Endometrium (tissue), 2 donors: ENCODE results near the gene LDLRAD3.
A peak's percentile ranks its signal among the peaks of the same experiment; 100 is the strongest.
"Not testable (repeated sequence)": the region's sequence is repeated elsewhere in the genome, so short reads cannot be mapped to it uniquely, and the experiment has no call there.

Source experiments
- FAIRE-seq: peaks from 2 replicates; lab custom pipeline; 2012; peaks lifted over from hg19 to GRCh38; lab: Jason Lieb, UNC
- donor health status: control.
- donor health status: control.

Gene LDLRAD3

DNA sequence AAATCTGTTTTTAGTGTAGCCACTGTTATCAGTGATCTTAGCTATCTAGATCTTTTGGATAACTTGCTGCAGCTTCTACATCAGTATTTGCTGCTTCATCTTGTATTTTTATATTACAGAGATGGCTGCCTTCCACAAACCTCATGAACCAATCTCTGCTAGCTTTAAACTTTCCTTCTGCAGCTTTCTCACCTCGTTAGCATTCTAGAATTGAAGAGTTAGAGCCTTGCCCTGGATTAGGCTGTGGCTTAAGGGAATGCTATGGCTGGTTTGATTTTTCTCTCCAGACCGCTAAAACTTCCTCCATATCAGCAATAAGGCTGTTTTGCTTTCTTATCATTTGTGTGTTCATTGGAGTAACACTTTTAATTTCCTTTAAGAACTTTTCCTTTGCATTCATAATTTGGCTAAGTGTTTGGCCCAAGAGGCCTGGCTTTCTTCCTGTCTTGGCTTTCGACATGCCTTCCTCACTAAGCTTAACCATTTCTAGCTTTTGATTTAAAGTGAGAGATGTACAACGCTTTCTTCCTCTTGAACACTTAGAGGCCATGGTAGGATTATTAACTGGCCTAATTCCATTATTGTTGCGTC, 51.9 kb downstream of the LDLRAD3 start:
- no peak for FAIRE-seq

DNA sequence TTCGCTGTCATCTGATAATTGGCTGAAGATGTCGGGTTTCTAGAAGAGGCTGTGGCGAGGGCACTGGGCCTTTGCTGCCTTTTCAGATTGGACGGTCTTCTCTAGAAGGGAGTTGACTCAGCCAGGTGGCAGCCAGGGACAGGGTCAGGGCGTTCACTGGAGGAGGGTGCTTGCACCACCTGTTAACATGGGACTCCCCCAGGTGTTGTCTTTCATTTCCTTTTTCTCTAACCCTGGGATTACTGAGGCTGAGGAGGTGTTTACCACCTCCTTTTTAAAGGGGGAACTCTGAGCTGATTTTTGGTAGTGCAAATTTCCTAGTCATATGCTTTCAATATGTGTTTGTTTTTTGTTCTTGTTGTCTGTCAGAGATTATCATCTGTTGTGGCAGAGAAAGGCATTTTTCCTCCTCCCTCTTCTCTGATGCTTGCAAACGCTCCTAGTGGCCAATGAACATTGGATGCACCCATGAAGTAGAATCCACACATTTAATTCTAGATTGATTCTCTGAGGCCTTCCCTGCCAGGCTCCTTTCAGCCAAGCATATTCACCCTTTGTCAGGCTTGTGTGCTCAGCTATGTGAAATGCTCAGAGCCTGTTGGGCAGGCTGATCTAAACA, 54.1 kb downstream of the LDLRAD3 start:
- FAIRE-seq = no peak

DNA sequence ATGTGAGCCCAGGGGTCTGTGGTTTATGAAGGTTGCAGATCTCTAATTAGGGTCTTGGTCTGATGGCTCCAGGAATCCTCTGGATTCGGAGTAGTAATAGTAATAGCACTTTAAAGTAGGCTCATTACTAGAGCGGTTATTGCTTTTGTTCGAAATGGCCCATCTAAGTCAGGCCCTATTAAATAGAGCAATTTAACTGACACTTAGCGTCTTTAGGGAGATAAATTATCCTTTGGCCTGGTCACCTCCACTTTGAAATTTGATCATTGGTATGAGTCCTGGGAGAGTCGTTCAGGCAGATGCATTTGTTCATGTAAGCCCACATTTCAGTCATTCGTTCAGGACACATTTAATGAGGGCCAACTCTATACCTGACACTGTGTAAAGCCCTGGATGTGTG, 54.8 kb downstream of the LDLRAD3 start:
- no peak for FAIRE-seq

DNA sequence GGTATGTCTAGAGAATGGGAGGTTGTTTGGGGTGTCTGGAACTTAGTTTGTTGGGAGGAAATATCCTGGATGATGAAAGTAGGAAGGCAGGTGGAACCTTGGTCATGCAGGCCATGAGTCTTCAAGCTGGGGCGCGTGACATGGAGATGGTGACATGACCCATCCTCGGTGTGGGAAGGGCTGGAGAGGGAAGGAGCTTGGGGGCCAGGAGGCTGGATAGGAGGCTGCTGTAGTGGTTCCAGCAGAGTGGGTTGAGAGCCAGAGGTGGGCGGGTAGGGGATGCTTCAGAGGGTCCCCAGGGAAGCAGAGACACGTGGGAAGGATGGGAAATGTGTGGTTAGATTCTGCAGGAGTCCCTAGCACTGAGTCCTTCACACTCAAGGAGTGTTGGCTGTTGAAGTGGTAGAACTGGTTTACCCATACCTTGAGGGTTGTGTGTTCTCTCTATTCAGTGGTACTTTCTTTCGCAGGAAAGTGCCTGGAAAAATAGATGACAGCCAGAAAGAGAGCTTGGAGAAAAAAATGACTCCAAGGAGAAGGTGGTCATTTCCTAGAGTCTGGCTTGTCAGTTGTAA, 56.8 kb downstream of the LDLRAD3 start:
- no peak for FAIRE-seq

DNA sequence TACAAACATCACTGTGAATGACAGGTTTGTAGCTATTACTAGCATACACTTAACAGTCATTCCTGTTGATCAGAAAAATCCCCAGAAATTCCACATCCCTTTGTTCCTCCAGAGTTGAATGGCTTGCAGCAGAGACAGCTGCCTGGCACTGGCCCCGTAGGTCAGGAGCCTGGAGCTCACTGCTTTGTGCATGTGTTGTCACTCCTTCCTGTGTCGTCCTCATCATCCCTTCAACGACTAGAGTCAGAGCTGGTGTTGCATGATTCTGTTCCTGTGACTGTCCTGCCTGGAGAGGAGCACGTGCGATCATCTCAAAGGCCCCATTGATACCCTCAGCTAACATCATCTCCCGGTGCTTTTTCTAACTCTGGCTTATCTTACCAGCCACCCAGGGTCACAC, 58.3 kb downstream of the LDLRAD3 start:
- no peak for FAIRE-seq

DNA sequence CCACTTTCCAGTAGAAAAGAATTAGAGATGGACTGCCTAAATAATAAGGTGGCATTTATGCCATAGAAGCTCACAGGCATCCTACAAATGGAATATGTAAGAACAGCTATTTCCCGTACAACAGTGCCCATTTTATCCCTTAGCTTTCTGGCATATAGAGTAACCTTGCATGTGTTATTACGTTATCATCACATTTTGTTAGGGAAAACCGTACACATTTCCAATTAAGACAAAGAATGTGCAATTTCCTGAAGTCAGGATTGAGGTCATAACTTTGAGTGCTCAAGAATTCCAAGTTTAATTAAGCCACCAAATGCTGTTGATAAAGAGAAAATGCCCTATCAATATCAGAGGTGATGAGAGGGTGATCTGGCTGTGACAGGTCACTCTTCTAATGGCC, 58.9 kb downstream of the LDLRAD3 start:
- FAIRE-seq = no peak

DNA sequence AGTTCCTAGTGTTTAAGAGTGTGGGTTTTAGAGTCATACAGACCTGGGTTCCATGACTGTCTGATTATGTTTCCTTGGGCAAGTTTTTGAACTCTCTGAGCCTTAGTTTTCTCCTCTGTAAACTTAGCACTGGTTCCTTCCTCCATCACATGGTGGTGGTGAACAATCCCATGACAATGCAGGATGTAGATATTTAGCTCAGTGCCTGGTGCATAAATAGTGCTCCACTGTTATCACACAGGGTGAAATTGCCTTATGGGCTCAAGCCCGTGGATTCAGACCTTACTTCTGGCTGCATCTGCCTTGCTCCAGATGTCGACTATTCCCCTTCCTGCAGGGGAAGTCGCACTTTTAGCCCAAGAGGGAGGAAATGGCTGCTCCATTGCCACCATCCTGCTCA, 62.7 kb downstream of the LDLRAD3 start:
- FAIRE-seq = no peak

DNA sequence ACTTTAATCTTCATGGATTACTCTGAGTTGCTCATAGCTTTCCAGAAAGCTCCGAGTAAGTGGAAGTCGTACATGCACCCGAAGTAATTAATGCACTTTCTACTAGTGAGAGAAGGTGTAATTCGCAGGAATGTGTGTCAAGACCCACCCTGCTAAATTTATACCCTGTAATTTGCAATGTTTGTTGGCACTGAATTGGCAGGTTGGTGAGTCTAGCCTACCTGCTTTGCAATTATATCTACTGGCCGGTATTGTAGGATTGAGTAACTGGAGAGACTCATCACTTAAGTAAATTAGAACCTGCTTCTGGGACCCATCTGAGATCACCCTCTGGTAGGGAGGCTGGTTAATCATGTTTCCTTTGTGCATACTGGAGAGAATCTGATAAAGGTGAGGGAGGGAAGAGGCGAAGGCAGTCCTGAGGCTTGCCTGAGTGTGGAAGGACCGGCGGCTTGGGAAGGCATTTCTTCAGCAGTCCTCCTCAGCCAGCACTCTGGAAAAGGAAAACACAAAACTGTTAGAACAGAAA, 63.3 kb downstream of the LDLRAD3 start:
- no peak for FAIRE-seq

DNA sequence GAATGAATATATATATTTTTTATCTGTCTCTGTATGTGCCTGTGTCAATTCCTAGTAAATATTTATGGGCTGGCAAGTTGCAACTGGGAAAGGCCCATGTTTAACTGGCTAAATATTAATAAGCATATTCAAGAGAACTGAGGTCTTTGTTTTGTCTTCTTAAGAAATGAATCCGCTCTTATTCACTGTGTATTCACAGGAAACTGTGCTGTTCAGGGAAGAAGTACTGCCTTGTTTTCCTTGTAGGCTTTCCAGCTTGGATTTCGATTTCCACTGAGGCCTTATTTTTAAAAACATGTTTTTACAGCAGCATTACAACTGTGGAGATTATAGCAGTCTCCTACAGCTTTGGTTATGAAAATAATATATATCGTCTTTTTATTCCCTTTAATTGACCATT, 64.7 kb downstream of the LDLRAD3 start:
- FAIRE-seq = no peak

DNA sequence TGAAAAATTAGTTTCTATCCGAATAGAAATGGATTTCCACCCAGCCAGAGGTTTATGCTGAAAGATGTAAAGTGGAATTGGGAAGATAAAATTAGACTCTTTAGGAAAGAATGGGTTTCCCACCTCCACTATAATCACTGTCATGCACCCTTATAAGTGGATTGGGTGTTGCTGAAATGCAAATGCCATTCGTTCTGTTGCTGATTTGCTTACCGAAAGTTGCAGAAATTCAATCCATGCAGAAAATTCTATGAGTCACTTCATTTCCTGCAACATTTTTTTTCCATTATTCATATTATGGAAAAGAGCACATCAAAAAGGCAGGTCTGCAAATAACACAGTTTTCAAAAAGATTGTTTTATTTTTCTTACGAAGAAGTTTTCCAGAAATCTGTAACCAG, 65.6 kb downstream of the LDLRAD3 start:
- peak; percentile 12 for FAIRE-seq

DNA sequence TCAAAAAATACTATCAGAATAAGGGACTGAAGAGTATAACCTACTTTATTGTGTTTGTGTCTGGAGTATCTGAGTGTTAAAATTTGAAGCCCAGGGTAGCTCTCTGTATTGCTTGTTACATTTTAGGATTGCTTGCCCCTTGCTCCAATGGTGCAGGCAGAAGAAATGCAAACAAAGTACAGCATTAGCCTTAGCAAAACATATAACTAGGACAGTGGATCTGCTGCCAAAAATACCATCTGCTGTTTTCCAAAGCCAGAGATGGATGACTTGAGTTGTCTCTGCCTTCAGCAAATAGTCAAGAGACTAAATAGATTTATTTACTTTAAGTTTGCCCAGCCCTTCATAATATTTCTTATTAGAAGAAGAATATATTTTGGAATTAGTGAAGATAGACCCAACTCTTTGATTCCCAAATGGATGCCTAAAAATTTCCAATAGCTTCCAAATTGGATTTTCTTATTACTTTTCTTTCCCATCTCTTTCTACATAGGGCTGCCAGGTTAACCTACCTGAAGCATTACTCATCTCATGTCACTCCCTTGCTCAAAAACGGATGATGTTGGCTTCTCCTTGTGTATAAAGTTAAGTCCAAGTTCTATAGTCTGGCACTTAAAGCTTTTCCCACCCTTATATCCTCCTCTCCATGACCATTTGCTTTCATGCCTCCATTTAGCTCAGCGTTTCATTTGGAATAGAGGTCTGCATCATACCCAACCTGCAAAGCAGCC, 66.3 kb downstream of the LDLRAD3 start:
- peak; percentile 43 for FAIRE-seq

DNA sequence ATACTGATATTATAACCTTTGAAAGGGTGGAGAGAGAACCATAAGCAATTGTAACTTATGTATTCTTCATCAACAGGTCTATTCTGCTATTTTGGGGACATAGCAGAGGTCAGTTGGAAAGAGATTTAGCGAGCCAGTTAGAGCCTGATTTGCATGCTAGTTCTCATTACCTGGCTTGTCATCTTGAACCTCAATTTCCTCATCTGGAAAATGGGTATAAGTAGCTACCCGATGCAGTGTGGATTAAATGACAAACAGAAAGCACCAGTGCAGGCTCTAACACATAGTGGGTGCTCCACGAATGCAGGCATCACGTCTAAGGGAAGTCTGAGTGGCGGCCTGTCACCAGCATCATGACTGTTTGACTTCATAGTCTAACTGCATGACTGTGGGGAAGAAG, 67.7 kb downstream of the LDLRAD3 start:
- FAIRE-seq = no peak

DNA sequence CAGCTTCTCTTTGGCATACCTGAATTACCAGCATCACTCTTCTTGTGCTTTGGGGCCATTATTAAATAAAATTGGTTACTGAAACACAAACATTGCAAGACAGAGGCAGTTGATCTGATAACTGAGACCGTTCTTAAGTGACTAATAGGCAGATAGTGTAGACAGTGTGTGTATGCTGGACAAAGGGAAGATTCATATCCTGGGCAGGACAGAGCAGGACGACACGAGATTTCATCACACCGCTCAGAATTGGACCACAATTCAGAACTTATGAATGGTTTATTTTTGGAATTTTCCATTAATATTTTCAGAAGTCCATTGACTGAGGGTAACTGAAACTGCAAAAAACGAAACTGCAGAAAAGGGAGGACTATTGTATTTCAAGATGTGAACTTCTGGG, 68.6 kb downstream of the LDLRAD3 start:
- FAIRE-seq = no peak

DNA sequence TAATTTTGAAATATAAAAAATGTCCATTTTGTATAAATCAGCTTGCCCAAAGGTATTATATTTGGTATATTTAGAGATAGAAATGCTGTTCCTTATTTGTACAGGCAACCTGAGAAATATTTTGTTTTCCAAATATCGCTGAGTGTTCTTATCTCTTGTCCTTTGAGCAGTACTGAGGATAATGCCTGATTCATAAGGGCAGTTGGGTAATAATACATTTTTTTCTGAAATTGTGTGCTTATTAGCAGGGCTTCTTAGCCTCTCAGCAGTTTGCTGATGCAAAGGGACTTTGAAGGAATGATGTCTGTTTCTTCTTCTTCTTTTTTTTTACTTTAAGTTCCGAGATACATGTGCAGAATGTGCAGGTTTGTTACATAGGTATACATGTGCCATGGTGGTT, 69.1 kb downstream of the LDLRAD3 start:
- FAIRE-seq = no peak

DNA sequence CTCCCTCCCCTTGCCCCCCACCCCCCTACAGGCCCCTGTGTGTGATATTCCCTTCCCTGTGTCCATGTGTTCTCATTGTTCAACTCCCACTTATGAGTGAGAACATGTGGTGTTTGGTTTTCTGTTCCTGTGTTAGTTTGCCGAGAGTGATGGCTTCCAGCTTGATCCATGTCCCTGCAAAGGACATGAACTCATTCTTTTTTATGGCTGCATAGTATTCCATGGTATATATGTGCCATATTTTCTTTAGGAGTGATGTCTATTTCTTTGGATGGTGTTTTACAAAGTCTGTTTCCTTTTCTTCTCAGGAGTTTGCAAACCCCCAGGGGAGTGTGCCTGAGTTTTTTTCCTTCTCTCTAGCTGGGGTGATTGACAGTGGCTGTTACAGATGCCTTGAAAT, 69.6 kb downstream of the LDLRAD3 start:
- not testable (repeated sequence) for FAIRE-seq

DNA sequence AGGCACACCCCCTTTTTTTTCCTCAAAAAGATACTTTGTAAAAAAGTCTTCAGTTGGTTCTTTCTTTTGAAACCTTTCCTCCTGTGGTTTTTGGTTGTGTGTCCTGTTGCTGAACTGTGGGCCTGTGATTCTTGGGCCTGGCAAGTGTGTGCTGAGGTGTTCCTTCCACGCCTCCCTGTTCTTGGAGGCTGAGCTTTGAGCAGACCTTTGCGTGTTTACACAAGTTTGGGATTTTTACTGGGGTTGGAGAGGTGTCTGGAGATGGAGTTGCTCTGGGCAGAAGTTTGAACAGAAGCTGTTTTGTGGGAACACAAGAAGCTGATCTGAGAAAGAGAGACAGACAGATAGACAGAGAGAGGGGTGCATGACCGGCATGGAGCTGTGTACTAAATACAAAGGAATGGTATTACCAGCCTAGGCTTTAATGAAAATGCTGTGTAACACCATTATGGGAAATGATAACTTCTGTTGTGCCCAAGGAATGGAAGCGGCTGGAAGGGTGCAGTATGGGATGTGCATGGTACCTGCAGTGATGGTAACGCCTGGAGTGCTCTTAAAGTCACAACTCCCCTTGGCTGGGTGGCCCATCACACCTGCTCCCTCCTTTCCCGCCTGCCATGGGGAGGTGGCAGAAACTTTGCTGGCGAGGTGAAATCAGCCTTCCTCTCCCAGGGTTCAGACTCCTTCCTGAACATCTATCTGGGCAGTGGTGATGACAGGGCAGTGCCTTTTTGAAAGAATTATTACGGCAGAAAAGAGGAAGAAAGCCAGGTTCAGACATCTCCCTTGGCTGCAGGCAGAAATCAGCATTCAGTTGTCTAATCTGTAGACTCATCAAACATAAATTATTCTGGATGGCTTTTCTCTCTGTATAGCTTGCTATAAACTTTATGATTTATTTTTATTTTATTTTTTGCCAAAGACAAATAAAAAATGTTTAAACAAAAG, 70.4 kb downstream of the LDLRAD3 start:
- peak; percentile 31 for FAIRE-seq

DNA sequence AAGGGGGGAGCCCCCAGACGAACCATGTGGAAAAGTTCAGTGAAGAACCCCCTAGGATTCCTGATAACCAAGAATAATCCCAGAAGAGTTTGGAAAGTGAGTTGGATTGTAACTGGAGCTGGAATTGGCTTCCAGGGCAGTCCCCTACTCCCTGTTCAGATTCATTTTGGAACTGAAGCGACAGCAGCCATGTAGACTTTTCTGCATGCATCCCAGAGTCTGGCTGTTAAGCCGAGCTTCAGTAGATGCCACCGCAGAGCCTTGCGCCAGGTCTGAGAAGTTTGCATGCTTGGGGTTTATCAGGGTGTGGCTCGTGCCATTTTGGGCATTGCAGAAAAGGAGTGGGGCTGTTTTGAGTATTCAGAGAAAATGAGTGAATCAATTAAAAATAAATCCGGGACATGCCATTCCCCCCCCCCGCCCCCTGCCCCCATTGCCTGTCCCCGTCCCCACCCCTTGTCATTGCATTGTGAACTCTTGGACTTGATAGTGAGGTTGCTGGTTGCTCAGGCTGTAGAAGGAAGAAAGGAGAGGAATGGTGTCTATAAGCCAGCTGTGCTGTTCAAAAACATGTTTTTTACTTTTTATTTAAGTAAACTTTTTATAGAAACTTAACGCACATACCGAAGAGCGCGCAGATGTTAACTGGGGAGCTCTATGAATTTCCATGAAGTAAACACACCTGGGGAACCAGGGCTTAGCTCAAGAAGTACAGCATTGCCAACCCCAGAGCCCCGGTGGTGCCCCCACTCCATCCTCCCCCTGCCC, 71.2 kb downstream of the LDLRAD3 start:
- no peak for FAIRE-seq

DNA sequence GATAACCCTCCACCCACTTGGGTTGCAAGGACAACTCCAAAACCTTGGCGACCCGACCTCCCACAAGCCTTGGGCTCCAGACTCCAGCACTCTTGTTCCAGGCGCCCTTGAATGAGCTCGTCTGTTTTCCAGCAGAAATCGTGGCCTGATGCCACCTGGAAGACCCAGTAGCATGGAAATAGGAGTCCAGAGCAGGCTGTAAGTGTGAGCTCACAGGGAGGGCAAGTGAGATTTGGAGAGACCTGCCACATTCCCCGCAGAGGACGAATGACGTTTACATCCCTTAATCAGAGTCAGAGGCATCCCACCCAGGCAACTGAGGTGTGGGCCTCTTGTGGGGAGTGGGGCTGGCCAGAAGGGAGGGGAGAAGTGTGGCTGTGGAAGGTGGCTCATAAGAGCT, 71.9 kb downstream of the LDLRAD3 start:
- no peak for FAIRE-seq

DNA sequence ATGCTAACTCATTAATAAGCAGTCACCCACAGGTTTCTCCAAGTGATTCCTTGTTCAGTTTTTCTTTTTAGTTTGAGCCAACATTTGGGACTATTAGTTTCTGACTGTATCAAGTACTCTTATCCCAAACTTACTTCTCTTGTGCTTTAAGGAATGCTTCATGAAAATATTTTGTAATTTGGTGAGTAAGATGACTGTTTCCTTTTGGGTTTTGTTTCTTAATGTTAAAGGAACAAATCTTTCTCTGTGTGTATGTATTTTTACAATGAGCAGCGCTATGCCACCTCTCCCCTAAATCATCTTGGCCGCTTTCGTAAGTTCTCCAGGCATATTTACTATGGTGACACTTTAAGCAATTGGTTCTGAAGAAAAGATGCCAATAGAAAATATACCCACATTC, 72.4 kb downstream of the LDLRAD3 start:
- no peak for FAIRE-seq

DNA sequence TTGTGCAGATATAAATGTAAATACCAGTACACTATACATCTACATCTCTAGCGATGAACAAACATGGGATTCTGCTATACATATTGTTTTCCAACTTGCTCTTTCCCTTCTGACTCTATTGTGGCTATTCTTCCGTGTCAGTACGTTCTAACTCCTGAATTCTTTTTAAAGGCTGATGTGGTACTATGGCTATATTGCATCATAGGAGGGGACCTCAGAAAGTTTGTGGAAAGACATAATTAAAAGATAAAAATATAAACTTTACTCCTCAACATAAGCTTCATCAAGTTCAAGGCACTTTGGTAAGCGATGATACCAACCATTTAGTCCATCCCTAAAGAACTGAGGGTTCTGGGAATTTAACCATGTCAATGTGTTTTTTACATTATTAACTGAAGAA, 72.8 kb downstream of the LDLRAD3 start:
- FAIRE-seq = no peak

DNA sequence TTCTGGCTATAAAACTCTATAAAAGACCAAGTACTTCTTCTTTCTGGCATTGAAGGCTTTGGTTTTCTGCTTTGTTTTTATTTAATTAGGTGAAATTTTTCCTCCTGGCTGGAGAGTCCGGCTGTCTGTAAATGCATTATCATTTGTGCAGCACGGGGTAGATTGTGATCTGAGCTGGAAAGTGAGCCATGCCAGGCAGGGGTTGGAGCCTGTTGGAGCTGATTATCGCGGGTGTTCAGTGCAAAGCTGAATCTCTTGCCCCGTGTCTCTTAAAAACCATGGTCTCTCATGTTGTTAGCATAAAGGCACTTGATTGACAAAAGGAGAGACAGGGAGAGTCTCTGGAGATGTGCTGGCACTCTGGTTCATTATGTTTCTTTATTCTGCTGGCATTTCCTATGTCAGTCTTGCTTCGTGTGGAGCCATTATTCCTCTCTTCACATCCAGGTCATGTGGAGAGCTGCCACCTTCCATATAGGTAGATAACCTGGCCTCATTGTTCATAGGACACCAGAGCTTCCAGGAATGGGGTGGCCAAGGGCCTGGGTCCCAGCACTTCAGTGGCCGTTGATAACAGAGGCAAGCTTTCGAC, 75.2 kb downstream of the LDLRAD3 start:
- FAIRE-seq = no peak
